Measurements from ENCODE around the gene MFSD1.

DNA sequence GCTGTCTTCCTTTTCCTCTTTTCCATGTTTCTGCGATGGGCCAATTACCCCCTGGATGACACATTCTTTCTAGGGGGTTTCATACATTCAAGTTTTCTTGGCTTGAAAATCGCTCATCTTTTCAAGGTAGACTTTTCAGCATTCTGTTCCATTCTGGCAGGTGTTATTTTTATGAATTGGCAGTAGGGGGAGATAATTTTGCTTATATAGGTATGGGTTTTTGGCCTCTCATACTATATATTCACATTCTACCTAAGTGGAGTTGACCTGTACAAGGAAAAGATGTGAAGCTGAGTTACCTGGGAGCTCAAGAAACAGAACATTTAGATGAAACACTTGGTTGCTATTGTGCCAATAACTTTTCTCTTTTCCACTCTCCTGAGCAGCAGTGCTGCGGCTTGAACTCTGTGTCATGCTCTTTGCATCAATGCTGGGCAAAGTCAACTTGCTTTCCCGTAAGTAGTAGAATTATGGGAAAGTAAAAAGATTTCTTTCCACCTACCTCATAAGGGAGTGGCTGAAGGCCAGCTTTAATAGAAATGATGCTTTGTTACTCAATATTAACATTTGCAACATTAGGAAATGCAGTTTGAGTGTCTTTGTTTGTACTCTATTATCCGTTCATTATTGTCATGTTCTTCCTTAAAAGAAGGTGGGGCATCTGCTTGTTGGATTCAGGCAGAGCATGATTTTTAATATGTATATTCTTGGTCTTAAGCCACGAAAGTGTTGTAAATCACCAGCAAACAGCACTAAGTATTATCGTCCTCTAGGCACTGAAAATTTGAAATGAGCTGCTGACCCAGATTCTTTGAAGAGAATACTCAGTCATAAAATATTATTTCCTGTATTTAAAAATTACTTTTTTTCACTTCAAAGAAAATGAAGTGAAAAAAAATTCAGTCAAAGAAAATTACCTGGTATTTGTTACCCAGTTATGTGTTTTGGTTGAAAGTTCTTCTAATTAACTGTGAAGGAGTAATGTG is 27.7 kb upstream of the MFSD1 start:
- TF ChIP-seq EZH2 (IDR thresholded peaks at IDR 0.05; ENCODE audit: low read length, missing control alignments): no peak
- TF ChIP-seq, protein P1, sequence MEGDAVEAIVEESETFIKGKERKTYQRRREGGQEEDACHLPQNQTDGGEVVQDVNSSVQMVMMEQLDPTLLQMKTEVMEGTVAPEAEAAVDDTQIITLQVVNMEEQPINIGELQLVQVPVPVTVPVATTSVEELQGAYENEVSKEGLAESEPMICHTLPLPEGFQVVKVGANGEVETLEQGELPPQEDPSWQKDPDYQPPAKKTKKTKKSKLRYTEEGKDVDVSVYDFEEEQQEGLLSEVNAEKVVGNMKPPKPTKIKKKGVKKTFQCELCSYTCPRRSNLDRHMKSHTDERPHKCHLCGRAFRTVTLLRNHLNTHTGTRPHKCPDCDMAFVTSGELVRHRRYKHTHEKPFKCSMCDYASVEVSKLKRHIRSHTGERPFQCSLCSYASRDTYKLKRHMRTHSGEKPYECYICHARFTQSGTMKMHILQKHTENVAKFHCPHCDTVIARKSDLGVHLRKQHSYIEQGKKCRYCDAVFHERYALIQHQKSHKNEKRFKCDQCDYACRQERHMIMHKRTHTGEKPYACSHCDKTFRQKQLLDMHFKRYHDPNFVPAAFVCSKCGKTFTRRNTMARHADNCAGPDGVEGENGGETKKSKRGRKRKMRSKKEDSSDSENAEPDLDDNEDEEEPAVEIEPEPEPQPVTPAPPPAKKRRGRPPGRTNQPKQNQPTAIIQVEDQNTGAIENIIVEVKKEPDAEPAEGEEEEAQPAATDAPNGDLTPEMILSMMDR (conservative IDR thresholded peaks at IDR 0.05 in 1 of 2, IDR thresholded peaks at IDR 0.05 in 1 of 2; ENCODE audit: low read depth in 1 of 2, low read length in 2 of 2): no peak
